Activated T-cell treated with anti-CD3 and anti-CD28 coated beads for 24 hours (primary cell): ENCODE data around the gene SEC61A1.

Experiments used
- DNase-seq: peaks from one replicate; pipeline ENCODE4 v3.0.0-alpha.2; 2020; ENCODE audit warnings: low read depth

Gene SEC61A1

GRCh38 chr3:128113817-128114794 lies 61.9 kb downstream of the SEC61A1 start:
- no peak for DNase-seq
